Neural progenitor cell (in vitro differentiated cells): ENCODE results near the gene HLA-DPB1.

Experiments used
- CTCF ChIP-seq: fragments of 200-600 bp; sonication (generic); IDR thresholded peaks from 2 replicates; pipeline ENCODE4 v1.5.1; 2017; ENCODE audit warnings: antibody characterized with exemption, mild to moderate bottlenecking
- EZH2 ChIP-seq: fragments of 200-600 bp; sonication (generic); IDR thresholded peaks from 2 replicates; pipeline ENCODE4 v1.6.1; 2017; ENCODE audit warnings: antibody characterized with exemption, mild to moderate bottlenecking, moderate library complexity
- EZH2phosphoT487 ChIP-seq: fragments of 200-600 bp; sonication (generic); IDR thresholded peaks from 2 replicates; pipeline ENCODE4 v1.6.1; 2017; ENCODE audit warnings: antibody characterized with exemption

GRCh38 chr6:33108307-33108706, 32.5 kb downstream of the HLA-DPB1 start:
- no peak for TF ChIP-seq CTCF
- no peak for TF ChIP-seq EZH2phosphoT487
- TF ChIP-seq EZH2 = no peak
